Chondrocyte (in vitro differentiated cells): ENCODE data around the gene CENPC. TPM values are rescaled to one million over a fixed set of nuclear protein-coding genes. Genes with fewer than 3 reads are reported as not detected.
A peak's percentile ranks its signal among the peaks of the same experiment; 100 is the strongest.
"Not testable (repeated sequence)": the region's sequence is repeated elsewhere in the genome, so short reads cannot be mapped to it uniquely, and the experiment has no call there.

ENCODE experiments used
- DNase-seq: peaks from one replicate; pipeline ENCODE4 v3.0.0; 2021; ENCODE audit warnings: mixed read lengths, low spot score
- H3K27ac Mint-ChIP-seq: one replicate; pipeline ENCODE4 v1.8.0; 2021; ENCODE audit warnings: mild to moderate bottlenecking, moderate library complexity, mixed read lengths; ENCODE audit not compliant: unreplicated experiment
- H3K27me3 Mint-ChIP-seq: 2 replicates; pipeline ENCODE4 v1.8.0; 2021; ENCODE audit warnings: low read depth, mixed read lengths
- H3K36me3 Mint-ChIP-seq: 2 replicates; pipeline ENCODE4 v1.8.0; 2021; ENCODE audit warnings: low read depth, mixed read lengths
- H3K4me1 Mint-ChIP-seq: 2 replicates; pipeline ENCODE4 v1.8.0; 2021; ENCODE audit warnings: low read depth, mild to moderate bottlenecking, mixed read lengths
- H3K4me3 Mint-ChIP-seq: one replicate; pipeline ENCODE4 v1.8.0; 2021; ENCODE audit warnings: mild to moderate bottlenecking, moderate library complexity, mixed read lengths; ENCODE audit not compliant: unreplicated experiment
- H3K9me3 Mint-ChIP-seq: 2 replicates; pipeline ENCODE4 v1.8.0; 2021; ENCODE audit warnings: low read depth, mixed read lengths
- total RNA-seq: library from RNA; stranded (reverse); gene quantifications from 3 replicates; pipeline ENCODE4 v1.2.1, GENCODE V29; 2021
- TF ChIP-seq, protein P1 (sequence below): fragments of 200-600 bp; sonication (generic); IDR thresholded peaks from 2 replicates; pipeline ENCODE4 v1.5.0; 2021; ENCODE audit warnings: antibody characterized with exemption, mild to moderate bottlenecking, moderate library complexity

The CENPC gene
- total RNA-seq, 1 donor from 2014 or later = 9.7 TPM

DNA sequence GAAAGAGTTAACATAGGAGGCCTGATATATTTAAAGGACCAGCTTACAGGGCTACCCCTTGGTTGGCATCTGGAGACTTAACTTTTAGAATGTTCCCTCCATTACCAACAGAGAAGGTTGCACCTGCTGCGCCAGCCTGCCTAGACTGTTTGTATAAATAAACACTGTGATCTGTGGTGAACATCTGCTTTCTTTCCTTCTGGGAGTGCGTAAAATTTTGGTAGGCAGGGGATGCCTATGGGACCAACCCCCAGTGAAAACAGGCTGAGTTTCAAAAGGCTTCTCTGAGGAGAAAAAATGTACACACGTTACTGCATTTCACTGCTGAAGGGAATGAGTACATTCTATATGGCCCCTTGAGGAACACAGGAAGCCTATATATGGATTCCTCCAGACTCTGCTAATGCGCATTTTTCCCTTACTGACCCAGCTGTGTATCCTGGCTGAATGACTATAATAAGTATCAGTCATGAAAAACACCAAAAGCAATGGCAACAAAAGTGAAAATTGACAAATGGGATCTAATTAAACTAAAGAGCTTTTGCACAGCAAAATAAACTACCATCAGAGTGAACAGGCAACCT is 13.8 kb downstream of the CENPC start:
- H3K27ac Mint-ChIP-seq = no peak overlapping the region
- DNase-seq = no peak
- peaks cover 24% of the 10 kb centered on the region for H3K36me3 Mint-ChIP-seq
- no peak overlapping the region for H3K4me3 Mint-ChIP-seq
- H3K27me3 Mint-ChIP-seq = no peaks in the 10 kb centered on the region
- TF ChIP-seq, protein P1, sequence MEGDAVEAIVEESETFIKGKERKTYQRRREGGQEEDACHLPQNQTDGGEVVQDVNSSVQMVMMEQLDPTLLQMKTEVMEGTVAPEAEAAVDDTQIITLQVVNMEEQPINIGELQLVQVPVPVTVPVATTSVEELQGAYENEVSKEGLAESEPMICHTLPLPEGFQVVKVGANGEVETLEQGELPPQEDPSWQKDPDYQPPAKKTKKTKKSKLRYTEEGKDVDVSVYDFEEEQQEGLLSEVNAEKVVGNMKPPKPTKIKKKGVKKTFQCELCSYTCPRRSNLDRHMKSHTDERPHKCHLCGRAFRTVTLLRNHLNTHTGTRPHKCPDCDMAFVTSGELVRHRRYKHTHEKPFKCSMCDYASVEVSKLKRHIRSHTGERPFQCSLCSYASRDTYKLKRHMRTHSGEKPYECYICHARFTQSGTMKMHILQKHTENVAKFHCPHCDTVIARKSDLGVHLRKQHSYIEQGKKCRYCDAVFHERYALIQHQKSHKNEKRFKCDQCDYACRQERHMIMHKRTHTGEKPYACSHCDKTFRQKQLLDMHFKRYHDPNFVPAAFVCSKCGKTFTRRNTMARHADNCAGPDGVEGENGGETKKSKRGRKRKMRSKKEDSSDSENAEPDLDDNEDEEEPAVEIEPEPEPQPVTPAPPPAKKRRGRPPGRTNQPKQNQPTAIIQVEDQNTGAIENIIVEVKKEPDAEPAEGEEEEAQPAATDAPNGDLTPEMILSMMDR = no peak
- no peaks in the 10 kb centered on the region for H3K9me3 Mint-ChIP-seq
- H3K4me1 Mint-ChIP-seq = no peaks in the 10 kb centered on the region

- not testable (repeated sequence) for H3K36me3 Mint-ChIP-seq, H3K4me3 Mint-ChIP-seq, H3K9me3 Mint-ChIP-seq, H3K4me1 Mint-ChIP-seq, H3K27me3 Mint-ChIP-seq, DNase-seq
- H3K27ac Mint-ChIP-seq = peak overlapping the region; percentile 47
Observed at GRCh38 chr4:67524140-67524539, 21.2 kb downstream of the CENPC start.

- TF ChIP-seq, protein P1 = no peak
Observed at GRCh38 chr4:67522851-67523671, 22.2 kb downstream of the CENPC start.

GRCh38 chr4:67522230-67522629 is 23.1 kb downstream of the CENPC start:
- no peaks in the 10 kb centered on the region for H3K27me3 Mint-ChIP-seq
- H3K36me3 Mint-ChIP-seq = peaks cover 9% of the 10 kb centered on the region
- H3K4me1 Mint-ChIP-seq = no peaks in the 10 kb centered on the region
- no peaks in the 10 kb centered on the region for H3K9me3 Mint-ChIP-seq
- TF ChIP-seq, protein P1 = no peak
- no peak overlapping the region for H3K27ac Mint-ChIP-seq
- H3K4me3 Mint-ChIP-seq = no peak overlapping the region
- DNase-seq = no peak

More at GRCh38 chr4:67522851-67523671, 22.2 kb downstream of the CENPC start:
- Mint-ChIP-seq H3K27me3 (no peaks in the 10 kb centered on the region), H3K9me3 (no peaks in the 10 kb centered on the region), H3K4me3 (no peak overlapping the region), H3K27ac (no peak overlapping the region), H3K4me1 (no peaks in the 10 kb centered on the region), H3K36me3 (peaks cover 9% of the 10 kb centered on the region)
- DNase-seq = no peak

DNA sequence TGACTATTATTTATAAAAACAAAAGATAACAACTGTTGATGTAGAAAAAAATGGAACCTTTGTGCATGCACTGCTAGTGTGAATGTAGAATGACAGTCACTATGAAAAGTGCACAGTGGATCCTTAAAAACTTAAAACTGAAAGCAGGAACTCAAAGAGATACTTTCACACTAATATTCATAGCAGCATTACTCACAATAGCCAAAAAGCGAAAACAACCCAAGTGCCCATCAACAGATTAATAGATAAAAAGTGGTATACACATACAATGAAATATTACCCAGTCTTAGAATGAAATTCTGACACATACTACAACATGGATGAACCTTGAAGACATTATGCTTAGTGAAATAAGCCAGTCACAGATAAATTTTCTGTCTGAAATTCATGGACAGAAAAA is 23.8 kb downstream of the CENPC start:
- TF ChIP-seq, protein P1 = no peak
- H3K27ac Mint-ChIP-seq = no peak overlapping the region

More for the DNA sequence above, 23.8 kb downstream of the CENPC start:
- no peak for DNase-seq
- Mint-ChIP-seq H3K36me3 (peaks cover 9% of the 10 kb centered on the region), H3K27me3 (no peaks in the 10 kb centered on the region), H3K4me1 (no peaks in the 10 kb centered on the region), H3K4me3 (no peak overlapping the region), H3K9me3 (no peaks in the 10 kb centered on the region)
